CD1c-positive myeloid dendritic cell (primary cell): Measurements from ENCODE around the gene CDC42BPB.
A peak's percentile ranks its signal among the peaks of the same experiment; 100 is the strongest.

Experiments used
- DNase-seq: peaks from one replicate; pipeline ENCODE4 v3.0.0-alpha.2; 2016; ENCODE audit errors: extremely low spot score

The CDC42BPB gene

GRCh38 chr14:102967506-102967795, 89.9 kb downstream of the CDC42BPB start:
- DNase-seq: no peak

- no peak for DNase-seq
Measured at GRCh38 chr14:102966681-102967505, 90.5 kb downstream of the CDC42BPB start.

- DNase-seq: peak; percentile 37
Measured at GRCh38 chr14:102965971-102966655, 91.2 kb downstream of the CDC42BPB start.

- DNase-seq: no peak
Measured at GRCh38 chr14:102965282-102965681, 92.1 kb downstream of the CDC42BPB start.

DNA sequence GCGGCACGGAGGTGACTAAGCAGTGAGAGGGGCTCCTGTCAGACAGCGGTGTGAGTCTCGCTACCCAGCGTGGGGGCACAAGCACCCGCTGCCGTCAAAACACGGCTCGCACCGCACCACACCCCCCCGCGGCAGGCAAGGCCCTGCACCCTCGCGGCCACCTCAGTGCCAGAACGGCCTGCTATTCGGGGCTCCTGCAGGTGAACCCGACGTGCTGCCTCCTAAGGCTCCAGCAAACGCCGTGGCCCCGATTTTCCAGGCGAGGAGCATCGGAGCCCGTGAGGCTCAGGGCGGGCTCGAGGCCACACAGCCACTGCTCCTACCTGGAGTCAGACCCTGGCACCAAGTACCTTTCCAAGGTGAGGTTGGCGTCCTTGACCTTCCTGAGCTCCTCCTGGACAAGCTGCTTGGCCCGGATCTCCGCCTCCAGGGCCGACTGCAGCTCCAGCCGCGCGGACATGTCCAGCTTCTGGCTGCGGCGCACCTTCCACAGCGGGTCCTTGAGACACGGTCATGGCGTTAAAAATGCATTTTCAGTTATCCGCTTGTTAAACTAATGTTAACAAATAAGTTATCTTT, 93.1 kb downstream of the CDC42BPB start:
- no peak for DNase-seq

DNA sequence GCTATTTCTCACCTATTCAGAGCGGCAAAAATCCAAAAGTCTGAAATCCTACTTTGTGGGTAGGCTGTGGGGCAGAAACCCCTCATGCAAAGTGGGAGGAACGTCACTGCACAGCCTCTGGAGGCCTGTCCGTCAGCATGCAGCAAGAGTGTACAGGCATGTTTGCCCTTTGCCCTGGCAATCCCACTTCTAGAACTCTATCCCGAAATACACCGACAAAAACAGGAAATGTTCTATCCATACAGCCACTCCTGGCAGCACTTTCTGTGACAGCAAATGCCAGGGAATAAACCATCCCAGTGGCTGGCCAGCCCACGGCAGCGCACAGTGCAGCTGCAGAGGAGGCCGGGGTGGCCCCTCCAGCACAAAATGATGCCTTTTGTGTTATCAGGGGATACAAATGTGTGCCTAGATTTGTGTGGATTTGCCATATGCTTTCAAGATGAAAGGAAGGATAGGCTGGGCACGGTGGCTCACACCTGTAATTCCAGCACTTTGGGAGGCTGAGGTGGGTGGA, 95.2 kb downstream of the CDC42BPB start:
- DNase-seq: no peak

DNA sequence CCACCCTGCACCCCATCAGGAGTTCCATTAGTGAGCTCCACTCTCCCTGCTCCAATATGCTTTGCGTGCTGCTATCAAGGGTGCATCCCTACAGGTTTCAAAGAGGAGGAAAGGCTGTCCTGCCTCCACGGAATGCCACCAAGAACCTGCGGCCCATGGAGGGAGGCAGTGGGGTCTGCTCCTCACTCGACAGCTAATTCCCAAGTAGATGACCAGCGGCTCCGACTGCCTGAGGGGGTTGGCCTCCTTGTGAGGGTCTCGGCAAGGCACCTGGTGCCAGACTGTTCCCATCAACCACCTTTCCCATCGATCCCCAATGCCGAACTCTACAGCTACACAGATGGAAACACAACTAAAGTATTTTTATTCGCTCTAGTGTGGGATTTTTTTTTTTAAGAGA, 98.9 kb downstream of the CDC42BPB start:
- no peak for DNase-seq

DNA sequence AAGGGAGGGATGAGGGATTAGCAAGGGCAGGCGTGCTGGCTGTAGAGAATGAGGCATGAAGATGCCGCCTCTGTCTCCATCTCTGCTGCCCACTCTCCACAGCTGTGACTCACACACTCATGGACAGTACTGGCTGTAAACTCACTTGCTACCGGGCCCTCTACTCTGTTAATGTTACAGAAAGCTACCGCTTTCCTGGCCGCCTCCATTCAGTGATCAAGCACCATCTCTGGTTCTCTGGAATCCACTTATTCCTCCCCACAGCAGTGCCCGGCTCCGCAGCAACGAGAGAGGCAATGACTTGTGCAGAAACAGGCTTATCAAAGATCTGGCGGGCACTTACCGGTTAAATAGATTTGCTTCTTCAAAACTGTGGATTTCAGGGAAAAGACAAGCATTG, 100.1 kb downstream of the CDC42BPB start:
- DNase-seq: no peak

DNA sequence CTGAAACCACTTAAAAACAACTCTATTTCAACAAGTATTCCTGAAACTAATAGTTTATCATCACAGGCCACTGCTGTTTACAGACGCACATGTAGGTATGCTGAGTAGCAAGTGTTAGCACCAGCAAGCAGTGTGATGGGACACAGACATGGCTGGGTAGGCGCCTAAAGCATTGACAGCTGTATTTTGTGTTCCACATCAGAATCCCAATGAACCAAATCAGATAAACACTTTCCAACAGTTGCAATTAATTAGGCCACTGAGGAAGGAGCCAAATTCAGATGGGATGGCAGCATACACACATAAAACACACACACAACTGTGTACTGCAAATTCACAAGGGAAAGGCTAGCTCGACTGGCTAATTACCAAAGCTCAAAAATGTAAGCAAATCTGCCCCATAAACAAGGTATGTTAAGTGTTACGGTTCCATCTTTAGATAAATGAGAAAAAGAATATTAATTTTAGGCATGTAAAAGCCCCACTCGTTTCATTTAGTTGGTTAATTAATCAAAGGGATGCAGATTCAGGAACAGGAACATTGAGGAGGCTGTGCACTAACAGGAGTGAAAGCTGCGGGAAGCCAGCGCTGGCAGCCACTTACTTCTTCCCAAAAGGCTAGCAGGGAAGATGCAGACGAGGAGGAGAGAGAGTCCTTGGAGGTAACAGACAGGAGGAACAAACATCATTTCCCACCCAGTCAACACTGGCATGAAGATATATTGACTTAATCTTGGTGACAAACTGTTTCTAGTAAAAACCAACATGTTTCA, 101.5 kb downstream of the CDC42BPB start:
- DNase-seq: no peak

DNA sequence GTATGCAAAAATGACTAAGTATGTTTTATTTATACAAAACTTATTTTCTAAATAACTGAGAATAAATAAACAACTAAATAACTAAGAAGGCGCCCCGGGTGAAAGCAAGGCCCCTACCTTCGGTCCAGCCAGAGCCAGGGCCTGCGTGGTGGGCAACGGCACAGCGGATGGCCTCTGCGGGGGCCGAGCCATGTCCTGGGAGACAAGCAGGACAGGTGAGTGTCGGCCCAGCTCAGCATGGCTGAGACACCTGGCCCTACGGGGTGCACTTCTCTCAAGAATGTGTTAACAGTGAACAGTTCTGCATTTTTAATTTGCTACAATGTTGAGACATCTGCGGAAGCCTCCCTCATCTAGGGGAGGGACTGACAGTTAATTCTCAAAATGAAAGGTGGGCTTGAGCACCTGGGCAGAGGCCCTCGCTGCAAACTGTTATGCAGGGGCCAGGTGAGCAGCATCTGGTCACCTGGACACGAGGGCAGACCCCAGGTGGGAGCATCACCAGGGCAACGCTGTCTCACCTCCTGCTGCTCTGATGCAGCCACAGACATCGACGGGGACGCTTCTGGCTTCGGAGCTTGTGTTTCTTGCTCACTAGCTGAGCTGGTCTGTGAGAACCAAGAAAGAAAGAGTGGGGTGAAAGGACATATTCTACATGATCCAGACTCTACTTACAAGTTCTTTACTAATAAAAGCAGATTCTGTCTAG, 103.1 kb downstream of the CDC42BPB start:
- no peak for DNase-seq

- no peak for DNase-seq
Measured at GRCh38 chr14:102953100-102953499, 104.2 kb downstream of the CDC42BPB start.

GRCh38 chr14:102952276-102952675, 105.1 kb downstream of the CDC42BPB start:
- DNase-seq: no peak

- no peak for DNase-seq
Measured at GRCh38 chr14:102951799-102952198, 105.5 kb downstream of the CDC42BPB start.

DNA sequence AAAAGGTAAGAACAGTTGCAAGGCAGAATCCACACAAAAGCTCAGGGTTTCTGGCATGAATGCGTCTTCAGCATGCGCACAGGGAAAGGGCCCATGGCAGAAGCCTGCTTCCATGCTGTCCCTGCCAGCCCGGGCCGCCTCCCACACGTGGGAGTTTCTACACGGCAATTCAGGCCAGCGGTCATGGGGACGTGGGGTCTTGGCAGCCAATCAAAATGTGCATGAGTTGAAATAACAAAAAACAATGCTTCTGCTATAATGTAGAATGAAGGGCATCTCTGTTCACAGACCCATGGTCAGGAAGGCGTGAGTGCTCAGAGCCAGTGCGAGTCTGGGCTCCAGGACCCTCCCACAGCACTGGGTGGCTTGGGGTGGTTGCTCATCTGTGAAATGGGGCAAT, 106.3 kb downstream of the CDC42BPB start:
- no peak for DNase-seq

DNA sequence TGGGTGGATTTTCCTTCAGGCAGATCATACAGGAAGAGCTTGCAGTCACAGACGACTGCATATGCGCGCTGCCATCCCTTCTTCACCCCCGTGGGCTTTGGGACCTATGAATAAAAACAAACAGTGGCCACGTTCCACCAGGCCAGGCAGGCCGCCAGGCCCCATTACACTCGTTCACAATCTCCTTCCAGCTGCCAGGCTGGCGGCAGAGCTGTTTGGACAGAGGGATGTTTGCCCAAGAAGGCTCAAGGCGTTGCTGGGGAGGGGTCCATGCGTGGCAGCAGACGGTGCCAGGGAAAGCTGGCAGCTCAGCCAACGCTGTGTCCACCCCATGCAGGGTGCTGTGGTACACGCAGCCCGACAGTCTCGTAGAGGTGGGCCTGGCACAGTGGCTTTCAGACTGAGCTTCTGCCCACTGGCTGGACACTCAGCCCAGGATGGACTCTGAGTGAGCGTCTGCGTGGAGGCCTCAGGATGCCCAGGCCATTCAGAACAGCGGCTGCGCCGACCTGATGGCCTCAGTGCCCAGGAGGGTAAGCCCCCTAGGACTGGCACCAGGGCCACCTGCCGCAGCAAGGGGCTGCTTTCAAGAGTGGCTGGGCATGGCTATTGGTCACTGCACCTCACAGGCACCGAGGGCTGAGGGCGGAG, 107.4 kb downstream of the CDC42BPB start:
- DNase-seq: no peak

DNA sequence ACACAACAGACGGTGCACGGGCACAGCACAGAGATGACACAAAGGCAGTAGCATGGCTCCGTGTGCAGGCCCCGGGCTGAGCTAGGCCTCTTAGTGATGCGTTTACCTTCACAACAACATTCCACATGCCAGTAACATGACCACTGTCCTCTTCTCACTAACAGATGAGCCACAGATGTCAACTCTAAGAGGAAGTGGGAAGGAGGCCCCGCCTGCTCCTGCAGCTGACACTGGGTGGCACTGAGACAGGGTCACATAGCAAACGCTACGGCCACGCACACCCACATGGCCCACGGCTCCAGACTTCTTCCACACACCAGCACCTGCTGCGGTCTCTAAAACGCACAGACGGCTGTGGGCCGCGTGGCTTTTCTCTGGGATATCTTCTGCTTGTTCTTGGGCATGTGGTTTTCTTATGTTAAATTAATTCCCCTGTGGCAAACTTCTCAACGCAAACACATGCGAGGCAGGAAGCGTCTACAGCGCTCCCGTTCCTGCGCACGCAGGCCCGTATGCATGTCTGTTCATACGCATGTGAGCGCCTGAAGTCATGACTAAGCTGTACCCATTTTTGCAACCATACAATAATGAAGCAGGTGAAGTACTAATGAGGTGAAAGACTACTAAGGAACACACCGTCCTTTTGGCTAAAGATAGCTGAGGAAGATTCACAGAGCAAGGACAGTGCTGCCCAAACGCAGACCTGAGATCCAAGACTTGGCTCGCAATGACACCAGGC, 108.1 kb downstream of the CDC42BPB start:
- DNase-seq: peak; percentile 71

DNA sequence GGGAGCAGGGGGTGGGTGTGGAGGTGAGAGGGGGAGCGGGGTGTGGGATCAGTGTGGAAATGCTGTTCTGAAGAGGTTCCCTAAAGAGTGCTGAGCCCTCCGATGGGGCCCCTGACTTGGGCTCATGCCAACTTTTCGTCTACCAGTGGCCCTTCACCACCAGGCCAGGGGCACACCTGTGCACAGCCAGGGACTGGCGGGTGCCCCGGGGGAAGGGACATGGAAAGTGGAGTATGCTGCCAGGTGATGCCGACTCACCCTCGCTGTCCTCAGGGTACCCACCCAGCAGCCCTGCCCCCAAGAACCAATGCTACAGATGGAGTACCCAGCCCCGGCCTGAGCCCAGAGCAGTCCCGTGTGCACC, 108.7 kb downstream of the CDC42BPB start:
- no peak for DNase-seq

- no peak for DNase-seq
Measured at GRCh38 chr14:102947321-102948103, 109.8 kb downstream of the CDC42BPB start.

- no peak for DNase-seq
Measured at GRCh38 chr14:102945346-102946130, 111.8 kb downstream of the CDC42BPB start.
